Neural progenitor cell (in vitro differentiated cells): Measurements from ENCODE around the gene ERBB4. TPM values are rescaled to one million over a fixed set of nuclear protein-coding genes. Genes with fewer than 3 reads are reported as not detected.

Experiments used
- DNase-seq: peaks from one replicate; pipeline ENCODE4 v3.0.0-alpha.2; 2016; ENCODE audit warnings: low spot score
- H2AFZ ChIP-seq: fragments of 200-600 bp; sonication (generic); replicated peaks from 2 replicates; pipeline ENCODE4 v1.6.1; 2016; ENCODE audit warnings: antibody characterized with exemption
- H3F3A ChIP-seq: fragments of 200-600 bp; sonication (generic); 2 replicates; pipeline ENCODE4 v1.6.1; 2016; ENCODE audit warnings: antibody characterized with exemption, low read depth
- H3K27ac ChIP-seq: fragments of 200-600 bp; sonication (generic); 2 replicates; pipeline ENCODE4 v1.5.1; 2016; ENCODE audit warnings: mild to moderate bottlenecking
- H3K27me3 ChIP-seq: fragments of 200-600 bp; sonication (generic); 2 replicates; pipeline ENCODE4 v1.6.1; 2016; ENCODE audit warnings: mild to moderate bottlenecking, moderate library complexity
- H3K36me3 ChIP-seq: fragments of 200-600 bp; sonication (generic); 2 replicates; pipeline ENCODE4 v1.5.1; 2016
- H3K4me1 ChIP-seq: fragments of 200-600 bp; sonication (generic); 2 replicates; pipeline ENCODE4 v1.6.1; 2016; ENCODE audit warnings: mixed run types
- H3K4me2 ChIP-seq: fragments of 200-600 bp; sonication (generic); 2 replicates; pipeline ENCODE4 v1.6.1; 2016
- H3K4me3 ChIP-seq: fragments of 200-600 bp; sonication (generic); 2 replicates; pipeline ENCODE4 v1.5.1; 2016
- H3K79me2 ChIP-seq: fragments of 200-600 bp; sonication (generic); 2 replicates; pipeline ENCODE4 v1.6.1; 2016; ENCODE audit warnings: low read depth
- H3K9ac ChIP-seq: fragments of 200-600 bp; sonication (generic); 2 replicates; pipeline ENCODE4 v1.6.1; 2016
- H3K9me3 ChIP-seq: fragments of 200-600 bp; sonication (generic); 2 replicates; pipeline ENCODE4 v1.5.1; 2016; ENCODE audit warnings: low read depth
- H4K20me1 ChIP-seq: fragments of 200-600 bp; sonication (generic); 2 replicates; pipeline ENCODE4 v1.6.1; 2016; ENCODE audit warnings: low read depth
- H3K27ac Mint-ChIP-seq: 3 replicates; pipeline ENCODE4 v1.8.0; 2021; ENCODE audit warnings: mixed read lengths
- H3K27me3 Mint-ChIP-seq: 2 replicates; pipeline ENCODE4 v1.8.0; 2022; ENCODE audit warnings: low read depth, mild to moderate bottlenecking, inconsistent platforms, moderate library complexity, mixed read lengths; ENCODE audit not compliant: insufficient read depth
- H3K36me3 Mint-ChIP-seq: 3 replicates; pipeline ENCODE4 v1.8.0; 2021; ENCODE audit warnings: mixed read lengths
- H3K4me1 Mint-ChIP-seq: 3 replicates; pipeline ENCODE4 v1.8.0; 2021; ENCODE audit warnings: mixed read lengths
- H3K4me3 Mint-ChIP-seq: 3 replicates; pipeline ENCODE4 v1.8.0; 2021; ENCODE audit warnings: mild to moderate bottlenecking, moderate library complexity, mixed read lengths
- H3K9me3 Mint-ChIP-seq: 3 replicates; pipeline ENCODE4 v1.8.0; 2020; ENCODE audit warnings: mixed read lengths
- CTCF ChIP-seq: fragments of 200-600 bp; sonication (generic); IDR thresholded peaks from 2 replicates; pipeline ENCODE4 v1.5.1; 2017; ENCODE audit warnings: antibody characterized with exemption, mild to moderate bottlenecking
- EZH2 ChIP-seq: fragments of 200-600 bp; sonication (generic); IDR thresholded peaks from 2 replicates; pipeline ENCODE4 v1.6.1; 2017; ENCODE audit warnings: antibody characterized with exemption, mild to moderate bottlenecking, moderate library complexity
- EZH2phosphoT487 ChIP-seq: fragments of 200-600 bp; sonication (generic); IDR thresholded peaks from 2 replicates; pipeline ENCODE4 v1.6.1; 2017; ENCODE audit warnings: antibody characterized with exemption
- total RNA-seq: library from RNA; depleted of rRNA; stranded (reverse); fragments of >200 nt; gene quantifications from 2 replicates; pipeline ENCODE4 v1.2.3, GENCODE V29; 2015; ENCODE audit warnings: low replicate concordance

The ERBB4 gene
- total RNA-seq, 1 donor from 2014 or later: 1.5 TPM

GRCh38 chr2:211709389-211709788 is 829.2 kb downstream of the ERBB4 start:
- H3K4me1 Mint-ChIP-seq: no peaks in the 10 kb centered on the region
- Histone ChIP-seq H3K36me3 (no peaks in the 10 kb centered on the region), H3K27me3 (no peaks in the 10 kb centered on the region), H4K20me1 (no peaks in the 10 kb centered on the region), H3K27ac (no peak overlapping the region), H3K4me1 (no peaks in the 10 kb centered on the region), H2AFZ (peak overlapping the region; percentile 45), H3K9me3 (no peaks in the 10 kb centered on the region), H3K4me3 (no peak overlapping the region), H3K79me2 (no peaks in the 10 kb centered on the region), H3K9ac (no peak overlapping the region), H3K4me2 (no peak overlapping the region), H3F3A (no peaks in the 10 kb centered on the region)
- H3K27me3 Mint-ChIP-seq: peaks cover 2% of the 10 kb centered on the region
- H3K9me3 Mint-ChIP-seq: peaks cover 4% of the 10 kb centered on the region
- no peak overlapping the region for H3K27ac Mint-ChIP-seq
- peaks cover 40% of the 10 kb centered on the region for H3K36me3 Mint-ChIP-seq
- no peak overlapping the region for H3K4me3 Mint-ChIP-seq
- no peak for DNase-seq
- TF ChIP-seq EZH2 (no peak), CTCF (no peak), EZH2phosphoT487 (no peak)

- Histone ChIP-seq H3K79me2 (no peaks in the 10 kb centered on the region), H3K4me1 (peaks cover 4% of the 10 kb centered on the region), H3K9me3 (no peaks in the 10 kb centered on the region), H3K9ac (no peak overlapping the region), H3K4me2 (no peak overlapping the region), H3K4me3 (no peak overlapping the region), H3K27me3 (no peaks in the 10 kb centered on the region), H3F3A (no peaks in the 10 kb centered on the region), H4K20me1 (no peaks in the 10 kb centered on the region), H2AFZ (no peak overlapping the region), H3K27ac (no peak overlapping the region), H3K36me3 (no peaks in the 10 kb centered on the region)
- Mint-ChIP-seq H3K9me3 (peaks cover 3% of the 10 kb centered on the region), H3K27ac (no peak overlapping the region), H3K27me3 (peaks cover 3% of the 10 kb centered on the region), H3K36me3 (peaks cover 26% of the 10 kb centered on the region), H3K4me3 (no peak overlapping the region), H3K4me1 (peaks cover 6% of the 10 kb centered on the region)
- TF ChIP-seq EZH2: no peak
- TF ChIP-seq CTCF: no peak
- no peak for DNase-seq
These were observed 845.9 kb downstream of the ERBB4 start for GRCh38 chr2:211692689-211693088.

GRCh38 chr2:211690736-211691135 is 847.9 kb downstream of the ERBB4 start:
- H3K79me2 ChIP-seq: no peaks in the 10 kb centered on the region
- no peaks in the 10 kb centered on the region for H4K20me1 ChIP-seq
- H3K27me3 ChIP-seq: no peaks in the 10 kb centered on the region
- Mint-ChIP-seq H3K36me3 (peaks cover 36% of the 10 kb centered on the region), H3K9me3 (peaks cover 13% of the 10 kb centered on the region), H3K27me3 (peaks cover 9% of the 10 kb centered on the region), H3K27ac (no peak overlapping the region), H3K4me3 (no peak overlapping the region), H3K4me1 (peaks cover 6% of the 10 kb centered on the region)
- no peaks in the 10 kb centered on the region for H3K36me3 ChIP-seq
- TF ChIP-seq EZH2phosphoT487 (no peak), EZH2 (no peak), CTCF (no peak)
- peak overlapping the region; percentile 15 for H2AFZ ChIP-seq
- no peaks in the 10 kb centered on the region for H3F3A ChIP-seq
- no peak overlapping the region for H3K27ac ChIP-seq
- no peak overlapping the region for H3K4me3 ChIP-seq
- no peaks in the 10 kb centered on the region for H3K9me3 ChIP-seq
- no peak overlapping the region for H3K9ac ChIP-seq
- peak; percentile 3 for DNase-seq
- no peak overlapping the region for H3K4me2 ChIP-seq
- peaks cover 4% of the 10 kb centered on the region for H3K4me1 ChIP-seq
